ENCODE results near the gene TMPRSS5. TPM values are rescaled to one million over a fixed set of nuclear protein-coding genes. Genes with fewer than 3 reads are reported as not detected.

The TMPRSS5 gene
- total RNA-seq, 2 donors from 2014 or later: 2.0 TPM; not detected in 1

- no peak overlapping the region for H3K4me3 ChIP-seq
- no peak for DNase-seq (ENCODE audit: low spot score)
- no peaks in the 10 kb centered on the region for H3K27me3 ChIP-seq (replicated peaks; ENCODE audit: insufficient read depth)
- no peak for TF ChIP-seq CTCF (IDR thresholded peaks at IDR 0.05)
- peaks cover 7 to 41% of the 10 kb centered on the region in 2 donors for H3K4me1 ChIP-seq (ENCODE audit: control insufficient read depth in 1 of 2, low read depth in 2 of 2)
- ATAC-seq (ENCODE audit: insufficient number of reproducible peaks, low FRiP score, low read depth): no peak
- peaks cover 4% of the 10 kb centered on the region for H3K9me3 ChIP-seq
- H3K36me3 ChIP-seq: no peaks in the 10 kb centered on the region
- H3K27ac ChIP-seq: peak overlapping the region in 1 of 2 donors; percentile 49
Measured at GRCh38 chr11:113670149-113670830, 35.8 kb downstream of the TMPRSS5 start.

GRCh38 chr11:113668255-113668654 lies 37.9 kb downstream of the TMPRSS5 start:
- peak overlapping the region in 1 of 2 donors; percentile 49 for H3K27ac ChIP-seq

GRCh38 chr11:113667801-113668200 lies 38.3 kb downstream of the TMPRSS5 start:
- no peaks in the 10 kb centered on the region for H3K36me3 ChIP-seq
- H3K9me3 ChIP-seq: peaks cover 4% of the 10 kb centered on the region
- H3K4me1 ChIP-seq (ENCODE audit: control insufficient read depth in 1 of 2, low read depth in 2 of 2): peaks cover 0 to 24% of the 10 kb centered on the region in 2 donors
- DNase-seq (ENCODE audit: low spot score) (no peak), ATAC-seq (ENCODE audit: insufficient number of reproducible peaks, low FRiP score, low read depth) (no peak)
- TF ChIP-seq CTCF (IDR thresholded peaks at IDR 0.05): no peak
- no peaks in the 10 kb centered on the region for H3K27me3 ChIP-seq (replicated peaks; ENCODE audit: insufficient read depth)
- peak overlapping the region; percentile 30 to 49 for H3K27ac ChIP-seq
- H3K4me3 ChIP-seq: no peak overlapping the region

More at GRCh38 chr11:113668255-113668654, 37.9 kb downstream of the TMPRSS5 start:
- no peak for TF ChIP-seq CTCF (IDR thresholded peaks at IDR 0.05)
- DNase-seq (ENCODE audit: low spot score): no peak
- Histone ChIP-seq H3K4me1 (ENCODE audit: control insufficient read depth in 1 of 2, low read depth in 2 of 2) (peaks cover 0 to 24% of the 10 kb centered on the region in 2 donors), H3K4me3 (no peak overlapping the region), H3K9me3 (peaks cover 4% of the 10 kb centered on the region), H3K27me3 (replicated peaks; ENCODE audit: insufficient read depth) (no peaks in the 10 kb centered on the region), H3K36me3 (no peaks in the 10 kb centered on the region)
- ATAC-seq (ENCODE audit: insufficient number of reproducible peaks, low FRiP score, low read depth): no peak

GRCh38 chr11:113666584-113666983 lies 39.5 kb downstream of the TMPRSS5 start:
- ATAC-seq (ENCODE audit: insufficient number of reproducible peaks, low FRiP score, low read depth) (no peak), DNase-seq (ENCODE audit: low spot score) (no peak)
- H3K27ac ChIP-seq: no peak overlapping the region
- no peaks in the 10 kb centered on the region for H3K27me3 ChIP-seq (replicated peaks; ENCODE audit: insufficient read depth)
- no peak overlapping the region for H3K4me3 ChIP-seq
- no peak for TF ChIP-seq CTCF (IDR thresholded peaks at IDR 0.05)
- H3K4me1 ChIP-seq (ENCODE audit: control insufficient read depth in 1 of 2, low read depth in 2 of 2): peaks cover 0 to 24% of the 10 kb centered on the region in 2 donors
- H3K36me3 ChIP-seq: no peaks in the 10 kb centered on the region
- peaks cover 4% of the 10 kb centered on the region for H3K9me3 ChIP-seq

GRCh38 chr11:113664981-113665710 lies 41.0 kb downstream of the TMPRSS5 start:
- no peaks in the 10 kb centered on the region for H3K36me3 ChIP-seq
- H3K27me3 ChIP-seq (replicated peaks; ENCODE audit: insufficient read depth): no peaks in the 10 kb centered on the region
- H3K4me3 ChIP-seq: no peak overlapping the region
- no peak for TF ChIP-seq CTCF (IDR thresholded peaks at IDR 0.05)
- no peak overlapping the region for H3K27ac ChIP-seq
- DNase-seq (ENCODE audit: low spot score): no peak
- H3K4me1 ChIP-seq (ENCODE audit: control insufficient read depth in 1 of 2, low read depth in 2 of 2): peaks cover 0 to 24% of the 10 kb centered on the region in 2 donors
- no peak for ATAC-seq (ENCODE audit: insufficient number of reproducible peaks, low FRiP score, low read depth)
- H3K9me3 ChIP-seq: peaks cover 4% of the 10 kb centered on the region

All from thoracic aorta (tissue), 2 donors.